ENCODE measurements around the gene LAMA2. TPM values are rescaled to one million over a fixed set of nuclear protein-coding genes. Genes with fewer than 3 reads are reported as not detected.

Gene LAMA2
- total RNA-seq, 6 experiments from 2014 or later = 2.9 to 12.1 (median 6.2) TPM

- intact Hi-C loops (cut with DNase I) = no loop called here
- Histone ChIP-seq H3K4me1 (no peaks in the 10 kb centered on the region), H3K36me3 (no peaks in the 10 kb centered on the region), H3K27ac (no peak overlapping the region), H3K9me3 (no peaks in the 10 kb centered on the region), H3K4me3 (no peak overlapping the region), H3K27me3 (no peaks in the 10 kb centered on the region)
- TF ChIP-seq POLR2A (IDR thresholded peaks at IDR 0.05) (no peak), CTCF (IDR thresholded peaks at IDR 0.05) (no peak)
- DNase-seq (no peak), ATAC-seq (no peak)
- 48% methylated on average over 3 of the region's 3 CpGs for WGBS (ENCODE audit: insufficient coverage, low coverage, low lambda C conversion rate, missing lambda C conversion rate)
These were observed 630.5 kb downstream of the LAMA2 start for GRCh38 chr6:129513471-129513870.

- intact Hi-C loops (cut with DNase I) = no loop called here
- H3K36me3 ChIP-seq = no peaks in the 10 kb centered on the region
- TF ChIP-seq POLR2A (IDR thresholded peaks at IDR 0.05) (no peak), CTCF (IDR thresholded peaks at IDR 0.05) (no peak)
These were observed 632.1 kb downstream of the LAMA2 start for GRCh38 chr6:129515004-129515403.

GRCh38 chr6:129516005-129516404 is 633.1 kb downstream of the LAMA2 start:
- H3K4me3 ChIP-seq = no peak overlapping the region
- TF ChIP-seq CTCF (IDR thresholded peaks at IDR 0.05) = no peak
- no peak for TF ChIP-seq POLR2A (IDR thresholded peaks at IDR 0.05)
- intact Hi-C loops (cut with DNase I) = no loop called here
- no peaks in the 10 kb centered on the region for H3K9me3 ChIP-seq
- H3K4me1 ChIP-seq = no peaks in the 10 kb centered on the region
- ATAC-seq (no peak), DNase-seq (no peak)
- H3K36me3 ChIP-seq = no peaks in the 10 kb centered on the region
- no peaks in the 10 kb centered on the region for H3K27me3 ChIP-seq
- H3K27ac ChIP-seq = no peak overlapping the region
- WGBS (ENCODE audit: insufficient coverage, low coverage, low lambda C conversion rate, missing lambda C conversion rate) = 50% methylated on average over 1 of the region's 3 CpGs

More at GRCh38 chr6:129515004-129515403, 632.1 kb downstream of the LAMA2 start:
- Histone ChIP-seq H3K9me3 (no peaks in the 10 kb centered on the region), H3K4me1 (no peaks in the 10 kb centered on the region), H3K27me3 (no peaks in the 10 kb centered on the region), H3K27ac (no peak overlapping the region), H3K4me3 (no peak overlapping the region)
- 76% methylated on average over 2 of the region's 2 CpGs for WGBS (ENCODE audit: insufficient coverage, low coverage, low lambda C conversion rate, missing lambda C conversion rate)
- DNase-seq (no peak), ATAC-seq (no peak)

GRCh38 chr6:129516787-129517186 is 633.8 kb downstream of the LAMA2 start:
- DNase-seq (no peak), ATAC-seq (no peak)
- no peak for TF ChIP-seq CTCF (IDR thresholded peaks at IDR 0.05)
- no peak for TF ChIP-seq POLR2A (IDR thresholded peaks at IDR 0.05)
- WGBS (ENCODE audit: insufficient coverage, low coverage, low lambda C conversion rate, missing lambda C conversion rate) = 78% methylated on average over 1 of the region's 1 CpG
- Histone ChIP-seq H3K36me3 (no peaks in the 10 kb centered on the region), H3K9me3 (no peaks in the 10 kb centered on the region), H3K4me3 (no peak overlapping the region), H3K27me3 (no peaks in the 10 kb centered on the region), H3K4me1 (no peaks in the 10 kb centered on the region), H3K27ac (no peak overlapping the region)
- intact Hi-C loops (cut with DNase I) = no loop called here

GRCh38 chr6:129517288-129517687 is 634.4 kb downstream of the LAMA2 start:
- Histone ChIP-seq H3K9me3 (no peaks in the 10 kb centered on the region), H3K4me3 (no peak overlapping the region), H3K27me3 (no peaks in the 10 kb centered on the region), H3K27ac (no peak overlapping the region), H3K36me3 (no peaks in the 10 kb centered on the region), H3K4me1 (no peaks in the 10 kb centered on the region)
- ATAC-seq = no peak
- no peak for DNase-seq
- no peak for TF ChIP-seq POLR2A (IDR thresholded peaks at IDR 0.05)
- TF ChIP-seq CTCF (IDR thresholded peaks at IDR 0.05) = no peak
- intact Hi-C loops (cut with DNase I) = no loop called here
- 29% methylated on average over 2 of the region's 2 CpGs for WGBS (ENCODE audit: insufficient coverage, low coverage, low lambda C conversion rate, missing lambda C conversion rate)

Measured in right lobe of liver (tissue), 6 donors.